NT2/D1 (cell line): Measurements from ENCODE around the gene OAS3.

Experiments used
- DNase-seq: peaks from one replicate; pipeline ENCODE4 v3.0.0-alpha.2; 2011; ENCODE audit warnings: low read depth, low spot score
- H3K27me3 ChIP-seq: 2 replicates; pipeline ENCODE4 v1.6.0; 2011; ENCODE audit warnings: mild to moderate bottlenecking; ENCODE audit not compliant: insufficient read length, insufficient read depth
- H3K36me3 ChIP-seq: 2 replicates; pipeline ENCODE4 v1.6.1; 2011; ENCODE audit warnings: mild to moderate bottlenecking, low read length, mixed read lengths; ENCODE audit not compliant: insufficient read depth, insufficient read length
- H3K4me1 ChIP-seq: 2 replicates; pipeline ENCODE4 v1.5.1; 2011; ENCODE audit not compliant: insufficient read depth, insufficient read length
- H3K4me3 ChIP-seq: 2 replicates; pipeline ENCODE4 v1.5.1; 2011; ENCODE audit warnings: low read depth; ENCODE audit not compliant: insufficient read length
- H3K9ac ChIP-seq: 2 replicates; pipeline ENCODE4 v1.6.0; 2011; ENCODE audit warnings: low read depth; ENCODE audit not compliant: insufficient read length
- H3K9me3 ChIP-seq: 2 replicates; pipeline ENCODE4 v1.5.1; 2011; ENCODE audit warnings: mild to moderate bottlenecking, low read length; ENCODE audit not compliant: insufficient read depth
- SUZ12 ChIP-seq: IDR thresholded peaks from 2 replicates; pipeline ENCODE4 v1.6.1; 2011; ENCODE audit not compliant: insufficient read length, insufficient read depth; ENCODE audit errors: extremely low read depth
- YY1 ChIP-seq: IDR thresholded peaks from 2 replicates; pipeline ENCODE4 v1.6.1; 2011; ENCODE audit not compliant: insufficient read length, insufficient read depth
- ZNF274 ChIP-seq: IDR thresholded peaks from 2 replicates; pipeline ENCODE4 v1.6.1; 2011; ENCODE audit warnings: mild to moderate bottlenecking, low read depth, low read length

The OAS3 gene

DNA sequence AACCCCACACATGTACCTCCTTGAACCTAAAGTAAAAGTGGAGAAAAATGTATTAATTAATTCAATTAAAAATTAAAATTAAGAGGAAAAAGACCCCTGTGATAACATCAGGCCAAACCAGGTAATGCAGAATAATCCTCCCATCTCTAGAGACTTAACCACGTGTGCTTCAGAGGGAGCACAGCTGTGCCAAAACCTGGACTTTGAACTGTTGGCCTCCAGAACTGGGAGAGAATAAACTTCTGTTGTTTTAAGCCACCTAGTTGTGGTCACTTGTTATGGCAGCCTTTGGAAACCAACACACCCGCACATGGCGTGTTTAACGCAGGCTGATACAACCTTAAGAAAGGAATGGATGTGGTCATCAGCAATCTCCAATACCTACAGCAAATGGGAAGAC is 63.9 kb downstream of the OAS3 start:
- no peak for DNase-seq
- Histone ChIP-seq H3K9ac (no peak overlapping the region), H3K36me3 (no peaks in the 10 kb centered on the region), H3K9me3 (peaks cover 14% of the 10 kb centered on the region; the same call in 1 of the 2 replicates), H3K27me3 (no peaks in the 10 kb centered on the region), H3K4me1 (no peaks in the 10 kb centered on the region), H3K4me3 (no peak overlapping the region)
- TF ChIP-seq SUZ12 (no peak), ZNF274 (no peak), YY1 (no peak)

DNA sequence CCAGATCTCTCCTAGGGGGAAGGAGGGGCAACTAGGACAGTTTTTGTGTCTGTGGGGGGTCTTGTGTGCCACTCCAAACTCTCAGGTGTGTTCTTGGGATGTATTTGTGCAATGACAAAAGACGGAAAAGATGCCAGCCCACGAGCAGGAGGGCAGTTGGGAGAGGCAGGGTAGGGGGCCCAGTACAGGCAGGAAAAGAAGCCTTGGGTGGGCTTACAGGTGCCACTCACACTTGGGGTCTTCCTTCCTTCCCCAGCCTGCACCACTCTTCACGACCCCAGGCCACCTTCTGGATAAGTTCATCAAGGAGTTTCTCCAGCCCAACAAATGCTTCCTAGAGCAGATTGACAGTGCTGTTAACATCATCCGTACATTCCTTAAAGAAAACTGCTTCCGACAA is 64.4 kb downstream of the OAS3 start:
- DNase-seq = no peak
- H3K9ac ChIP-seq = no peak overlapping the region
- no peak overlapping the region for H3K4me3 ChIP-seq
- peaks cover 10% of the 10 kb centered on the region; the same call in 1 of the 2 replicates for H3K9me3 ChIP-seq
- H3K27me3 ChIP-seq = no peaks in the 10 kb centered on the region
- TF ChIP-seq SUZ12 (no peak), ZNF274 (no peak), YY1 (no peak)
- no peaks in the 10 kb centered on the region for H3K4me1 ChIP-seq
- H3K36me3 ChIP-seq = no peaks in the 10 kb centered on the region

DNA sequence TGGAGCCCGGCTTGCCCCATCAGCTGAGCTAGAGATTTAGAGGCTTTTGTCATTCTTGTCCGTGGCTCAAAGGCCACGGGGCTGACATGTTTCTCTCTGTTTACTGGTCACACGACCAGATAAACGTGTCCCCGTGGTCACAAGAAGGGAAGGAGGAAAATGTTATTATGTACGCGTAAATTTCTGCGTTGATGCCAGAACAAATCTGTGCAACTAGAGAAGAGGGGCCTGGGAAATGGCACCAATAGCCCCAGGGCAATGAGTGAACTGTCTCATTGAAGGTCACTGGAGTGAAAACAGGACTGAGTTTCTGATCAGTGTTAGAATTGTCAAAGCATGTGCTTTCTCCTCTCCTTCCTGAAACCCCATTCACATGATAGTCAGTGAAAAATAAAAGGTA is 65.4 kb downstream of the OAS3 start:
- Histone ChIP-seq H3K27me3 (no peaks in the 10 kb centered on the region), H3K9me3 (0 out of 2 replicates have a peak, but pooled peaks cover 1% of the 10 kb centered on the region), H3K4me1 (no peaks in the 10 kb centered on the region), H3K4me3 (no peak overlapping the region), H3K36me3 (no peaks in the 10 kb centered on the region), H3K9ac (no peak overlapping the region)
- DNase-seq = no peak
- TF ChIP-seq YY1 (no peak), ZNF274 (no peak), SUZ12 (no peak)

DNA sequence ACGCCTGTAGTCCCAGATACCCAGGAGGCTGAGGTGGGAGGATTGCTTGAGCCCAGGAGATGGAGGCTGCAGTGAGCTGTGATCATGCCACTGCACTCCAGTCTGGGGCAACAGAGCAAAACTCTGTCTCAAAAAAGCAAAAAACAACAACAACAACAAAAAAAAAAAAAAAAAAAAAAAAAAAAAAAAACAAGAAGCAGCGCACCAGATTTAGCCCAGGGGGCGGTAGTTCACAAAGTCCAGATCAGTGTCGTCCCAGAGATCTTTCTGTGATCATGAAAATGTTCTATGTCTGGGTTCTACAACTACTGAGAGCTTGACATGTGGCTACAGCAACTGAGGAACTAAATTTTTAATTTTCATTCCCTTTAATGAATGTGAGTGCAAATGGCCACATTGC is 67.5 kb downstream of the OAS3 start:
- peaks cover 3% of the 10 kb centered on the region; the same call in 1 of the 2 replicates for H3K9me3 ChIP-seq
- no peaks in the 10 kb centered on the region for H3K27me3 ChIP-seq
- H3K36me3 ChIP-seq = no peaks in the 10 kb centered on the region
- no peak overlapping the region for H3K4me3 ChIP-seq
- no peaks in the 10 kb centered on the region for H3K4me1 ChIP-seq
- no peak overlapping the region for H3K9ac ChIP-seq
- DNase-seq = no peak
- no peak for TF ChIP-seq YY1
- TF ChIP-seq ZNF274 = no peak
- TF ChIP-seq SUZ12 = no peak

DNA sequence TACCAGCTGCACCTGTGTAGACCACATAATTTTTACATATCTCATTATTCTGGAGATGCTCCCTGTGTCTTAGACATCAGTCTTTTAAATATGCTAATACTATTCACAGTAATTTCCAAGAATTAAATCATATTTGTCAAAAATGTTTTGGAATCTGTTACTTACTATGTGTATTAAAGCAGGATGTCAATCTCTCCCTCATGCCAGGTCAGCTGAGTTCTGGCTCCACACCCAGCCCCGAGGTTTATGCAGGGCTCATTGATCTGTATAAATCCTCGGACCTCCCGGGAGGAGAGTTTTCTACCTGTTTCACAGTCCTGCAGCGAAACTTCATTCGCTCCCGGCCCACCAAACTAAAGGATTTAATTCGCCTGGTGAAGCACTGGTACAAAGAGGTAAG is 67.9 kb downstream of the OAS3 start:
- no peaks in the 10 kb centered on the region for H3K36me3 ChIP-seq
- TF ChIP-seq ZNF274 (no peak), YY1 (no peak), SUZ12 (no peak)
- no peak for DNase-seq
- no peak overlapping the region for H3K4me3 ChIP-seq
- H3K9ac ChIP-seq = no peak overlapping the region
- H3K27me3 ChIP-seq = no peaks in the 10 kb centered on the region
- no peaks in the 10 kb centered on the region for H3K4me1 ChIP-seq
- peaks cover 8% of the 10 kb centered on the region for H3K9me3 ChIP-seq

DNA sequence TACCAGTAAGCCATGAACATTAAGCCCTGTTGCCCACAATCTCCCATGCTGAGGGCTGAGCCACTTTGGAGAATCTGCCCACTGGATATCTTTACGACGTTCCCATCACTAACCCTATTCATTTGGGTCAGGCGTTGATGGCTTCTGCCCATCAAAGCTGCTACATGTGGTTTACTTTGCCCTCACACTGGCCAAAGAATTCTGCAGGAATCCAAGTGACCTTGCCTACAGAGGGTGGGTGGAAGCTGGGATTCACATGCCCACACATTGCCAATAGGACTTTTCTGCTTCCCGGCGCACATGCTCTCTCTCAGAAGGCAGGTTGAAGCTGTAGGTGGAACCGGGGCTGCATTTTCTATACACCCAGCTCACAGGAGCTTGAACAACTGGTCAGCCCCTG is 68.4 kb downstream of the OAS3 start:
- no peak overlapping the region for H3K9ac ChIP-seq
- no peaks in the 10 kb centered on the region for H3K27me3 ChIP-seq
- no peaks in the 10 kb centered on the region for H3K36me3 ChIP-seq
- DNase-seq = no peak
- peaks cover 12% of the 10 kb centered on the region for H3K9me3 ChIP-seq
- no peak for TF ChIP-seq YY1
- no peak for TF ChIP-seq ZNF274
- TF ChIP-seq SUZ12 = no peak
- H3K4me1 ChIP-seq = no peaks in the 10 kb centered on the region
- no peak overlapping the region for H3K4me3 ChIP-seq

DNA sequence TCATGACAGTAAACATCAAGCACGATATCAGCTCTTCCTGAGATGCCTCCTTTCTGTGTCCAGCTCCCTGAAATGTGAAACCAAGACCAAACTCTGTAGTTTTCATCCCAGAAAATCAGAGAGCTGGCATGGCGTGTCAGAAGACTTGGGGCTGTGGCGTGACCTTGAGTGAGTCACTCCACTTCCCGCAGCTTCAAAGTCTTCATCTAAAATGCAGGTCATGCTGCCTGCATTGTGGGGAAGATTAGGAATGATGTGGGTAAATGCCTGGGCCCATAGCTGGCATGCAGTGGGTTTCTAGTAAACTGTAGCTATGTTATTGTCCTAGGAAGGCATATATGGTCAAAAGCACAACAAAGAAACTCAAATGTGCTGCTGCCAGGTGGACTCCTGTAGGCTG is 68.9 kb downstream of the OAS3 start:
- TF ChIP-seq SUZ12 = no peak
- TF ChIP-seq YY1 = no peak
- no peak for TF ChIP-seq ZNF274
- DNase-seq = no peak
- no peak overlapping the region for H3K9ac ChIP-seq
- H3K4me3 ChIP-seq = no peak overlapping the region
- no peaks in the 10 kb centered on the region for H3K36me3 ChIP-seq
- H3K4me1 ChIP-seq = no peaks in the 10 kb centered on the region
- no peaks in the 10 kb centered on the region for H3K27me3 ChIP-seq
- peaks cover 17% of the 10 kb centered on the region for H3K9me3 ChIP-seq
